IMR-90 (cell line): ENCODE measurements around the gene BLTP3A. TPM values are rescaled to one million over a fixed set of nuclear protein-coding genes. Genes with fewer than 3 reads are reported as not detected.
"Not testable (repeated sequence)": the region's sequence is repeated elsewhere in the genome, so short reads cannot be mapped to it uniquely, and the experiment has no call there.

Experiments
- ATAC-seq: fragments of 200-7000 bp; cut with Tn5 transposase; 2 replicates; pipeline ENCODE4 v1.9.1; 2020; ENCODE audit warnings: low read depth, mild to moderate bottlenecking, moderate library complexity
- BruUV-seq: library from RNA; stranded (reverse); fragments of 400-500 nt; replicated peaks from 2 replicates; lab custom pipeline; 2021; lab: Mats Ljungman, UMichigan
- CTCF ChIA-PET: fragments of 300-600 bp; formaldehyde crosslinking; extraction: SDS; loops from one replicate; lab custom pipeline; 2021; ENCODE audit warnings: antibody characterized with exemption; lab: Yijun Ruan, JAX
- POLR2A ChIA-PET: fragments of 300-600 bp; sonication (Branson Sonifier 250); formaldehyde crosslinking; loops from one replicate; lab custom pipeline; 2022; ENCODE audit warnings: antibody characterized with exemption; ENCODE audit not compliant: unreplicated experiment; lab: Charles Lee
- DNase-seq: peaks from one replicate; pipeline ENCODE4 v3.0.0; 2013
- H2AFZ ChIP-seq: replicated peaks from 2 replicates; pipeline ENCODE3; 2013; ENCODE audit warnings: low read length, mild to moderate bottlenecking; ENCODE audit not compliant: poor library complexity
- H2AK5ac ChIP-seq: 2 replicates; pipeline ENCODE4 v1.6.1; 2013; ENCODE audit warnings: low read depth, low read length, inconsistent platforms
- H2AK9ac ChIP-seq: replicated peaks from 2 replicates; pipeline ENCODE3; 2013; ENCODE audit warnings: mild to moderate bottlenecking, low read depth, low read length, moderate library complexity; ENCODE audit not compliant: poor library complexity
- H2BK120ac ChIP-seq: 2 replicates; pipeline ENCODE4 v1.6.1; 2013; ENCODE audit warnings: low read depth, low read length, inconsistent platforms
- H2BK15ac ChIP-seq: 3 replicates; pipeline ENCODE4 v1.6.1; 2013; ENCODE audit warnings: low read depth, low read length, inconsistent platforms
- H2BK20ac ChIP-seq: 2 replicates; pipeline ENCODE4 v1.6.1; 2013; ENCODE audit warnings: low read depth, mild to moderate bottlenecking, inconsistent platforms, low read length, moderate library complexity
- H2BK5ac ChIP-seq: 2 replicates; pipeline ENCODE4 v1.6.1; 2013; ENCODE audit warnings: mild to moderate bottlenecking, low read depth, low read length, inconsistent platforms; ENCODE audit not compliant: poor library complexity, severe bottlenecking
- H3K14ac ChIP-seq: replicated peaks from 2 replicates; pipeline ENCODE4 v1.6.1; 2013; ENCODE audit warnings: low read depth, low read length, inconsistent platforms
- H3K18ac ChIP-seq: 2 replicates; pipeline ENCODE4 v1.6.1; 2013; ENCODE audit warnings: low read depth, low read length, control low read depth
- H3K23ac ChIP-seq: 2 replicates; pipeline ENCODE4 v1.6.1; 2013; ENCODE audit warnings: low read depth, low read length, inconsistent platforms
- H3K27ac ChIP-seq: 2 replicates; pipeline ENCODE4 v1.5.1; 2013; ENCODE audit warnings: mild to moderate bottlenecking, control low read depth, low read length; ENCODE audit not compliant: insufficient read depth
- H3K27me3 ChIP-seq: 2 replicates; pipeline ENCODE4 v1.6.1; 2013; ENCODE audit warnings: low read length; ENCODE audit not compliant: control insufficient read depth, insufficient read depth
- H3K36me3 ChIP-seq: 2 replicates; pipeline ENCODE4 v1.6.1; 2013; ENCODE audit warnings: low read length, mixed read lengths; ENCODE audit not compliant: control insufficient read depth, insufficient read depth
- H3K4ac ChIP-seq: 2 replicates; pipeline ENCODE4 v1.6.1; 2013; ENCODE audit warnings: low read depth, low read length, inconsistent platforms
- H3K4me1 ChIP-seq: 2 replicates; pipeline ENCODE4 v1.6.1; 2013; ENCODE audit warnings: low read length, mixed read lengths; ENCODE audit not compliant: control insufficient read depth, insufficient read depth
- H3K4me2 ChIP-seq: 2 replicates; pipeline ENCODE4 v1.6.1; 2013; ENCODE audit warnings: low read depth, mild to moderate bottlenecking, control low read depth, low read length, moderate library complexity
- H3K4me3 ChIP-seq: 2 replicates; pipeline ENCODE4 v1.5.1; 2013; ENCODE audit warnings: low read depth, mild to moderate bottlenecking, control low read depth, low read length, moderate library complexity; ENCODE audit not compliant: insufficient read depth
- H3K56ac ChIP-seq: 2 replicates; pipeline ENCODE4 v1.6.1; 2013; ENCODE audit warnings: low read length, inconsistent platforms; ENCODE audit not compliant: insufficient read depth; ENCODE audit errors: extremely low read depth
- H3K79me1 ChIP-seq, 2 experiments: 2 replicates each; pipeline ENCODE4 v1.6.1; 2013; ENCODE audit warnings: low read length in 2 of 2, inconsistent platforms in 1 of 2, low read depth in 1 of 2
- H3K9ac ChIP-seq: 2 replicates; pipeline ENCODE4 v1.6.1; 2013; ENCODE audit warnings: low read depth, low read length, control low read depth
- H3K9me1 ChIP-seq: 2 replicates; pipeline ENCODE4 v1.6.1; 2013; ENCODE audit warnings: low read length, inconsistent platforms; ENCODE audit not compliant: insufficient read depth
- H3K9me3 ChIP-seq: 2 replicates; pipeline ENCODE4 v1.6.1; 2013; ENCODE audit warnings: low read length; ENCODE audit not compliant: control insufficient read depth, insufficient read depth
- H4K20me1 ChIP-seq: 2 replicates; pipeline ENCODE4 v1.6.1; 2013; ENCODE audit warnings: low read length, inconsistent platforms; ENCODE audit not compliant: insufficient read depth
- H4K5ac ChIP-seq: 2 replicates; pipeline ENCODE4 v1.6.1; 2013; ENCODE audit warnings: mild to moderate bottlenecking, low read depth, low read length, control low read depth
- H4K8ac ChIP-seq, 2 experiments: 2 replicates each; pipeline ENCODE4 v1.6.1; 2013; ENCODE audit warnings: low read depth in 2 of 2, low read length in 2 of 2, control low read depth in 1 of 2, inconsistent platforms in 1 of 2
- H4K91ac ChIP-seq: 2 replicates; pipeline ENCODE4 v1.6.1; 2013; ENCODE audit warnings: low read depth, low read length, inconsistent platforms; ENCODE audit not compliant: insufficient read depth
- BHLHE40 ChIP-seq: fragments of 150-350 bp; IDR thresholded peaks from 2 replicates; pipeline ENCODE4 v1.6.1; 2016; ENCODE audit warnings: mild to moderate bottlenecking, low read depth, low read length
- WGBS, 2 experiments: methylation state at CpG; one replicate each; pipeline versions ENCODE4 v1.1.5 to v1.1.7; 2013; ENCODE audit warnings: missing lambda C conversion rate in 2 of 2; ENCODE audit not compliant: insufficient read length in 1 of 2; ENCODE audit errors: extremely low coverage in 2 of 2; 5-methylcytosine and 5-hydroxymethylcytosine counted together
- dilution Hi-C: fragments of 300-500 bp; cut with HindIII; formaldehyde crosslinking; loops from one replicate; pipeline ENCODE4 v1.14.3; 2018; ENCODE audit warnings: low sequenced_read_pairs; ENCODE audit not compliant: unreplicated experiment
- in situ Hi-C: fragments of 300-500 bp; cut with MboI; formaldehyde crosslinking; loops from 3 replicates; pipeline ENCODE4 v1.14.3; 2019; ENCODE audit warnings: low sequenced_read_pairs, inconsistent platforms, mixed read lengths
- intact Hi-C: fragments of 100-400 bp; cut with micrococcal nuclease; formaldehyde crosslinking; loops from 2 replicates; pipeline ENCODE4 v1.10.0; 2022
- polyA plus RNA-seq, 3 experiments: library from polyadenylated mRNA; depleted of rRNA; stranded (reverse); fragments of >200 nt; gene quantifications; 2 replicates each; pipeline ENCODE4 v1.2.3, GENCODE V29; 2012; ENCODE audit warnings: low replicate concordance in 1 of 3
- total RNA-seq: library from RNA; depleted of rRNA; stranded (reverse); fragments of >200 nt; gene quantifications from 2 replicates; pipeline ENCODE4 v1.2.3, GENCODE V29; 2012

BLTP3A gene
- total and polyA plus RNA-seq, 2 of the 4 experiments (the other 2 are of a cell fraction): 3.0 to 4.7 TPM

GRCh38 chr6:34806738-34807453, 15.0 kb downstream of the BLTP3A start:
- DNase-seq: peak; percentile 50
- H3K27ac ChIP-seq: no peak overlapping the region
- H4K91ac ChIP-seq: no peak overlapping the region
- H3K9me1 ChIP-seq: peaks cover 3% of the 10 kb centered on the region; the same call in 1 of the 2 replicates
- no peak overlapping the region for H2BK120ac ChIP-seq
- peaks cover 25% of the 10 kb centered on the region; the same call in 1 of the 2 replicates for H4K20me1 ChIP-seq
- POLR2A ChIA-PET: no interaction called here
- no peak overlapping the region for H2BK20ac ChIP-seq
- no peak overlapping the region for H2AK5ac ChIP-seq
- H3K4me2 ChIP-seq: no peak overlapping the region
- H3K56ac ChIP-seq: no peak overlapping the region
- WGBS, 2 experiments: 96% methylated on average over 4 of the region's 9 CpGs; no CpG with 5 or more reads in 1 of the 2 experiments
- H3K23ac ChIP-seq: no peak overlapping the region
- no peak overlapping the region for H2AFZ ChIP-seq
- ATAC-seq: peak; percentile 54
- in situ Hi-C loops: no loop called here
- no peak overlapping the region for H3K4ac ChIP-seq
- peaks cover 5% of the 10 kb centered on the region for H3K4me1 ChIP-seq
- H3K9ac ChIP-seq: no peak overlapping the region
- H3K9me3 ChIP-seq: no peaks in the 10 kb centered on the region
- H3K14ac ChIP-seq: no peak overlapping the region
- intact Hi-C loops: no loop called here
- no peak for TF ChIP-seq BHLHE40
- dilution Hi-C loops: no loop called here
- no peak overlapping the region for H4K8ac ChIP-seq
- no TSS peak for BruUV-seq
- no peaks in the 10 kb centered on the region for H3K36me3 ChIP-seq
- H2BK15ac ChIP-seq: no peak overlapping the region
- H3K18ac ChIP-seq: no peak overlapping the region
- H2AK9ac ChIP-seq: no peak overlapping the region
- H3K79me1 ChIP-seq: peaks cover 3 to 4% of the 10 kb centered on the region in 2 experiments; a peak in 1 of 4 replicates
- CTCF ChIA-PET: no interaction called here
- H3K27me3 ChIP-seq: peaks cover 3% of the 10 kb centered on the region; the same call in 1 of the 2 replicates
- no peak overlapping the region for H3K4me3 ChIP-seq
- H4K5ac ChIP-seq: no peak overlapping the region
- no peak overlapping the region for H2BK5ac ChIP-seq

GRCh38 chr6:34808473-34808872, 16.6 kb downstream of the BLTP3A start:
- dilution Hi-C loops, H3K4me3 ChIP-seq, H3K4me2 ChIP-seq, H4K8ac ChIP-seq, H4K91ac ChIP-seq, H3K18ac ChIP-seq, H3K9ac ChIP-seq, intact Hi-C loops, BruUV-seq, H3K27ac ChIP-seq, H3K27me3 ChIP-seq, H2BK5ac ChIP-seq, ATAC-seq, in situ Hi-C loops, H3K14ac ChIP-seq, H2AK9ac ChIP-seq, POLR2A ChIA-PET, H3K23ac ChIP-seq, H3K4me1 ChIP-seq, H2BK15ac ChIP-seq, DNase-seq, H3K79me1 ChIP-seq, H2BK20ac ChIP-seq, H3K9me3 ChIP-seq, H3K4ac ChIP-seq, H2AK5ac ChIP-seq, H3K9me1 ChIP-seq, H2AFZ ChIP-seq, CTCF ChIA-PET, H2BK120ac ChIP-seq, H3K36me3 ChIP-seq, H3K56ac ChIP-seq, H4K5ac ChIP-seq: not testable (repeated sequence)
- peaks cover 25% of the 10 kb centered on the region; the same call in 1 of the 2 replicates for H4K20me1 ChIP-seq
- 100% methylated on average over 1 of the region's 3 CpGs; no CpG with 5 or more reads in 1 of the 2 experiments for WGBS, 2 experiments
